NCI-H2227 (cell line): Measurements from ENCODE around the gene ZSCAN31.
"Not testable (repeated sequence)": the region's sequence is repeated elsewhere in the genome, so short reads cannot be mapped to it uniquely, and the experiment has no call there.

Experiments used
- DNase-seq: peaks from one replicate; lab custom pipeline; 2025; ENCODE audit not compliant: unreplicated experiment; lab: John Stamatoyannopoulos, UW

ZSCAN31 gene

GRCh38 chr6:28323813-28324424 is 12.0 kb downstream of the ZSCAN31 start:
- no peak for DNase-seq

GRCh38 chr6:28322661-28323060 is 13.3 kb downstream of the ZSCAN31 start:
- no peak for DNase-seq

- DNase-seq, result not testable (repeated sequence)
Measured at GRCh38 chr6:28317866-28318265, 18.1 kb downstream of the ZSCAN31 start.

GRCh38 chr6:28315628-28316027 is 20.3 kb downstream of the ZSCAN31 start:
- DNase-seq, result no peak

- DNase-seq, result no peak
Measured at GRCh38 chr6:28312939-28313338, 23.0 kb downstream of the ZSCAN31 start.

- no peak for DNase-seq
Measured at GRCh38 chr6:28311139-28311823, 24.7 kb downstream of the ZSCAN31 start.

- not testable (repeated sequence) for DNase-seq
Measured at GRCh38 chr6:28306363-28306762, 29.6 kb downstream of the ZSCAN31 start.

- no peak for DNase-seq
Measured at GRCh38 chr6:28303570-28303969, 32.4 kb downstream of the ZSCAN31 start.

- DNase-seq, result no peak
Measured at GRCh38 chr6:28296520-28297060, 39.4 kb downstream of the ZSCAN31 start.

- DNase-seq, result no peak
Measured at GRCh38 chr6:28295326-28295725, 40.6 kb downstream of the ZSCAN31 start.

GRCh38 chr6:28291573-28291972 is 44.4 kb downstream of the ZSCAN31 start:
- DNase-seq, result no peak

GRCh38 chr6:28282926-28283325 is 53.0 kb downstream of the ZSCAN31 start:
- peak; percentile 11 for DNase-seq

GRCh38 chr6:28281288-28282064 is 54.5 kb downstream of the ZSCAN31 start, which contains the start of gene PGBD1:
Gene PGBD1 (plus strand): TSS chr6:28281572. CDS start chr6:28283814, 2,242 bp downstream.
- DNase-seq, result peak; percentile 94

- no peak for DNase-seq
Measured at GRCh38 chr6:28280595-28281287, 55.2 kb downstream of the ZSCAN31 start.

- DNase-seq, result no peak
Measured at GRCh38 chr6:28277746-28278145, 58.2 kb downstream of the ZSCAN31 start.

- DNase-seq, result no peak
Measured at GRCh38 chr6:28274888-28275287, 61.1 kb downstream of the ZSCAN31 start.
